GM23248 (cell line): Measurements from ENCODE around the gene PMPCB. TPM values are rescaled to one million over a fixed set of nuclear protein-coding genes. Genes with fewer than 3 reads are reported as not detected.

ENCODE experiments used
- DNase-seq: peaks from one replicate; pipeline ENCODE4 v3.0.0-alpha.2; 2015
- H2AFZ ChIP-seq: fragments of 200-600 bp; sonication (generic); 2 replicates; pipeline ENCODE4 v1.6.1; 2016; ENCODE audit warnings: antibody characterized with exemption
- H3F3A ChIP-seq: fragments of 200-600 bp; sonication (generic); 2 replicates; pipeline ENCODE4 v1.6.1; 2016; ENCODE audit warnings: mild to moderate bottlenecking, antibody characterized with exemption, mixed run types; ENCODE audit not compliant: insufficient read depth
- H3K27ac ChIP-seq: fragments of 200-600 bp; sonication (generic); 2 replicates; pipeline ENCODE4 v1.5.1; 2016; ENCODE audit warnings: mild to moderate bottlenecking
- H3K27me3 ChIP-seq: fragments of 200-600 bp; sonication (generic); replicated peaks from 2 replicates; pipeline ENCODE4 v1.6.1; 2016; ENCODE audit warnings: mild to moderate bottlenecking; ENCODE audit not compliant: insufficient read depth
- H3K36me3 ChIP-seq: fragments of 200-600 bp; sonication (generic); 2 replicates; pipeline ENCODE4 v1.6.1; 2016; ENCODE audit warnings: low read depth, mild to moderate bottlenecking
- H3K4me1 ChIP-seq: fragments of 200-600 bp; sonication (generic); 2 replicates; pipeline ENCODE4 v1.6.1; 2016; ENCODE audit warnings: mild to moderate bottlenecking; ENCODE audit not compliant: insufficient read depth
- H3K4me2 ChIP-seq: fragments of 200-600 bp; sonication (generic); one replicate; pipeline ENCODE4 v1.6.1; 2016; ENCODE audit warnings: mild to moderate bottlenecking; ENCODE audit not compliant: unreplicated experiment
- H3K4me3 ChIP-seq: fragments of 200-600 bp; sonication (generic); 2 replicates; pipeline ENCODE4 v1.5.1; 2016; ENCODE audit warnings: mild to moderate bottlenecking
- H3K79me2 ChIP-seq: fragments of 200-600 bp; sonication (generic); 2 replicates; pipeline ENCODE4 v1.6.1; 2016; ENCODE audit warnings: mild to moderate bottlenecking; ENCODE audit not compliant: insufficient read depth
- H3K9ac ChIP-seq: fragments of 200-600 bp; sonication (generic); 2 replicates; pipeline ENCODE4 v1.6.1; 2016; ENCODE audit warnings: mild to moderate bottlenecking
- H3K9me2 ChIP-seq: fragments of 200-600 bp; sonication (generic); 2 replicates; pipeline ENCODE4 v1.6.1; 2016; ENCODE audit warnings: mixed run types, mild to moderate bottlenecking, moderate library complexity; ENCODE audit not compliant: insufficient read depth
- H3K9me3 ChIP-seq: fragments of 200-600 bp; sonication (generic); one replicate; pipeline ENCODE4 v1.6.1; 2017; ENCODE audit warnings: low read depth
- H4K20me1 ChIP-seq: fragments of 200-600 bp; sonication (generic); 2 replicates; pipeline ENCODE4 v1.6.0; 2016; ENCODE audit not compliant: insufficient read depth
- EZH2 ChIP-seq: fragments of 200-600 bp; sonication (generic); IDR thresholded peaks from 2 replicates; pipeline ENCODE4 v1.6.1; 2018; ENCODE audit warnings: antibody characterized with exemption, mild to moderate bottlenecking; ENCODE audit not compliant: insufficient read depth, poor library complexity, severe bottlenecking
- EZH2phosphoT487 ChIP-seq: fragments of 200-600 bp; sonication (generic); IDR thresholded peaks from 2 replicates; pipeline ENCODE4 v1.6.1; 2018; ENCODE audit warnings: antibody characterized with exemption, moderate library complexity, mild to moderate bottlenecking, low read depth; ENCODE audit not compliant: insufficient read depth
- WGBS, 2 experiments: methylation state at CpG; one replicate each; pipeline ENCODE4 v1.1.6; 2015 to 2017; ENCODE audit warnings: low lambda C conversion rate in 2 of 2, low coverage in 1 of 2; ENCODE audit errors: missing lambda C conversion rate in 2 of 2; 5-methylcytosine and 5-hydroxymethylcytosine counted together
- in situ Hi-C: fragments of 300-500 bp; cut with MboI; formaldehyde crosslinking; loops from 2 replicates; pipeline ENCODE4 v1.15.0; 2020
- polyA plus RNA-seq: library from polyadenylated mRNA; unstranded; fragments of >200 nt; fragmentation: Nextera tagmentation; extraction: Ambion mirVana; gene quantifications from 2 replicates; pipeline ENCODE4 v1.2.1, GENCODE V29; 2016
- total RNA-seq: library from RNA; depleted of rRNA; stranded (reverse); fragments of >200 nt; shearing (Covaris generic); gene quantifications from 2 replicates; pipeline ENCODE4 v1.2.3, GENCODE V29; 2014

Gene PMPCB
- total and polyA plus RNA-seq, 2 experiments from 2014 or later: 56.9 to 61.7 TPM

- Histone ChIP-seq H3K9me3 (no peaks in the 10 kb centered on the region), H2AFZ (no peak overlapping the region), H3K36me3 (peaks cover 87% of the 10 kb centered on the region), H3K27ac (no peak overlapping the region), H3F3A (peaks cover 50% of the 10 kb centered on the region), H3K4me2 (no peak overlapping the region), H3K4me1 (no peaks in the 10 kb centered on the region), H4K20me1 (no peaks in the 10 kb centered on the region), H3K79me2 (peaks cover 70% of the 10 kb centered on the region), H3K9ac (no peak overlapping the region), H3K4me3 (no peak overlapping the region), H3K27me3 (no peaks in the 10 kb centered on the region), H3K9me2 (no peaks in the 10 kb centered on the region)
- 68 to 71% methylated on average over 3 of the region's 3 CpGs for WGBS, 2 experiments
- in situ Hi-C loops: no loop called here
- TF ChIP-seq EZH2phosphoT487 (no peak), EZH2 (no peak)
- DNase-seq: no peak
Observed at GRCh38 chr7:103307503-103308231, 10.4 kb downstream of the PMPCB start.

GRCh38 chr7:103314852-103315251, 17.6 kb downstream of the PMPCB start:
- Histone ChIP-seq H3K36me3 (peaks cover 93% of the 10 kb centered on the region), H3K27me3 (no peaks in the 10 kb centered on the region), H3K9ac (no peak overlapping the region), H3F3A (peaks cover 67% of the 10 kb centered on the region), H3K9me3 (no peaks in the 10 kb centered on the region), H3K27ac (no peak overlapping the region), H3K79me2 (peaks cover 20% of the 10 kb centered on the region), H2AFZ (no peak overlapping the region), H3K9me2 (no peaks in the 10 kb centered on the region), H3K4me3 (no peak overlapping the region), H4K20me1 (no peaks in the 10 kb centered on the region), H3K4me2 (no peak overlapping the region), H3K4me1 (no peaks in the 10 kb centered on the region)
- no peak for DNase-seq
- WGBS, 2 experiments: 81 to 85% methylated on average over 2 of the region's 2 CpGs
- in situ Hi-C loops: no loop called here
- TF ChIP-seq EZH2: no peak
- TF ChIP-seq EZH2phosphoT487: no peak

GRCh38 chr7:103316380-103316941, 19.2 kb downstream of the PMPCB start:
- Histone ChIP-seq H3K9me3 (no peaks in the 10 kb centered on the region), H3K27ac (no peak overlapping the region), H4K20me1 (no peaks in the 10 kb centered on the region), H3K4me2 (no peak overlapping the region), H3K9ac (no peak overlapping the region), H3K4me1 (no peaks in the 10 kb centered on the region), H3K4me3 (no peak overlapping the region), H3K36me3 (peaks cover 82% of the 10 kb centered on the region), H3F3A (peaks cover 66% of the 10 kb centered on the region), H2AFZ (no peak overlapping the region), H3K27me3 (no peaks in the 10 kb centered on the region), H3K9me2 (no peaks in the 10 kb centered on the region), H3K79me2 (peaks cover 11% of the 10 kb centered on the region)
- TF ChIP-seq EZH2phosphoT487 (no peak), EZH2 (no peak)
- no peak for DNase-seq
- 81 to 83% methylated on average over 2 of the region's 2 CpGs for WGBS, 2 experiments
- in situ Hi-C loops: no loop called here

- Histone ChIP-seq H3K27ac (no peak overlapping the region), H3K36me3 (peaks cover 82% of the 10 kb centered on the region), H3K4me3 (no peak overlapping the region), H3K27me3 (no peaks in the 10 kb centered on the region), H3K79me2 (peaks cover 7% of the 10 kb centered on the region; the same call in 1 of the 2 replicates), H3K4me2 (no peak overlapping the region), H3K9me3 (no peaks in the 10 kb centered on the region), H4K20me1 (no peaks in the 10 kb centered on the region), H3K4me1 (no peaks in the 10 kb centered on the region), H3F3A (peaks cover 60% of the 10 kb centered on the region), H2AFZ (no peak overlapping the region), H3K9ac (no peak overlapping the region), H3K9me2 (no peaks in the 10 kb centered on the region)
- no peak for DNase-seq
- in situ Hi-C loops: no loop called here
- no peak for TF ChIP-seq EZH2phosphoT487
- no peak for TF ChIP-seq EZH2
Observed at GRCh38 chr7:103317009-103317408, 19.8 kb downstream of the PMPCB start.
